ENCODE measurements around the gene RACK1.

GRCh38 chr5:181200816-181201215, 42.9 kb downstream of the RACK1 start:
- TF ChIP-seq CTCF (IDR thresholded peaks at IDR 0.05; ENCODE audit: low read length) (no peak), EZH2phosphoT487 (IDR thresholded peaks at IDR 0.05; ENCODE audit: low read length) (no peak)

Data from MM.1S (cell line).